ENCODE results near the gene FRAS1.

DNA sequence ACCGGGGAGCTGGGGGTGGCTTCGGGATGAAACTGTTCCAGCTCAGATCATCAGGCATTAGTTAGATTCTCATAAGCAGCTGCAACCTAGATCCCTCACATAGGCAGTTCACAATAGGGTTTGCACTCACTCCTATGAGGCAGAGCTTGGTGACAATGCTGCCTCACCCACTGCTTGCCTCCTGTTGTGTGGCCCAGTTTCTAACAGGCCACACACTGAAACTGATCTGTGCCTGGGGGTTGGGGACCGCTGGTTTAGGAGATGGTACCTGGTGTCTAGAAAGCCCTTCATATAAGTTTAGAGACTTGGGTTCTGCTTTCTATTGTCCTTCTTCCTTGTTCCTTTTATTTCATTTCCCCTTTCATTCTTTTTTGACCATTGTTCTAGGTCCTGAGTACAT, 234.2 kb downstream of the FRAS1 start:
- TF ChIP-seq, protein P1, sequence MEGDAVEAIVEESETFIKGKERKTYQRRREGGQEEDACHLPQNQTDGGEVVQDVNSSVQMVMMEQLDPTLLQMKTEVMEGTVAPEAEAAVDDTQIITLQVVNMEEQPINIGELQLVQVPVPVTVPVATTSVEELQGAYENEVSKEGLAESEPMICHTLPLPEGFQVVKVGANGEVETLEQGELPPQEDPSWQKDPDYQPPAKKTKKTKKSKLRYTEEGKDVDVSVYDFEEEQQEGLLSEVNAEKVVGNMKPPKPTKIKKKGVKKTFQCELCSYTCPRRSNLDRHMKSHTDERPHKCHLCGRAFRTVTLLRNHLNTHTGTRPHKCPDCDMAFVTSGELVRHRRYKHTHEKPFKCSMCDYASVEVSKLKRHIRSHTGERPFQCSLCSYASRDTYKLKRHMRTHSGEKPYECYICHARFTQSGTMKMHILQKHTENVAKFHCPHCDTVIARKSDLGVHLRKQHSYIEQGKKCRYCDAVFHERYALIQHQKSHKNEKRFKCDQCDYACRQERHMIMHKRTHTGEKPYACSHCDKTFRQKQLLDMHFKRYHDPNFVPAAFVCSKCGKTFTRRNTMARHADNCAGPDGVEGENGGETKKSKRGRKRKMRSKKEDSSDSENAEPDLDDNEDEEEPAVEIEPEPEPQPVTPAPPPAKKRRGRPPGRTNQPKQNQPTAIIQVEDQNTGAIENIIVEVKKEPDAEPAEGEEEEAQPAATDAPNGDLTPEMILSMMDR (conservative IDR thresholded peaks at IDR 0.05) = no peak
- no peak for TF ChIP-seq EZH2 (IDR thresholded peaks at IDR 0.05; ENCODE audit: low read depth)
